Stimulated activated CD4-positive, alpha-beta T cell treated with anti-CD3 and anti-CD28 coated beads, Interleukin-2, amount 100 ng/mL, for 4 hours (primary cell): ENCODE results near the gene MRGPRD.

Source experiments
- DNase-seq: peaks from one replicate; pipeline ENCODE4 v3.0.0-alpha.2; 2020; ENCODE audit warnings: low read depth

Gene MRGPRD

GRCh38 chr11:68946416-68947090, 34.2 kb downstream of the MRGPRD start:
- no peak for DNase-seq

GRCh38 chr11:68942751-68943271, 38.0 kb downstream of the MRGPRD start:
- DNase-seq, result no peak

- DNase-seq, result no peak
These were observed 38.6 kb downstream of the MRGPRD start for GRCh38 chr11:68942095-68942620.

GRCh38 chr11:68941324-68942094, 39.3 kb downstream of the MRGPRD start:
- no peak for DNase-seq

- no peak for DNase-seq
These were observed 40.0 kb downstream of the MRGPRD start for GRCh38 chr11:68940651-68941323.

- DNase-seq, result no peak
These were observed 40.9 kb downstream of the MRGPRD start for GRCh38 chr11:68939583-68940555.

GRCh38 chr11:68938816-68939582, 41.8 kb downstream of the MRGPRD start:
- no peak for DNase-seq

- DNase-seq, result no peak
These were observed 42.7 kb downstream of the MRGPRD start for GRCh38 chr11:68938088-68938487.

GRCh38 chr11:68936676-68937620, 43.8 kb downstream of the MRGPRD start:
- no peak for DNase-seq

- no peak for DNase-seq
These were observed 44.5 kb downstream of the MRGPRD start for GRCh38 chr11:68936358-68936636.

- no peak for DNase-seq
These were observed 45.0 kb downstream of the MRGPRD start for GRCh38 chr11:68935516-68936357.

- no peak for DNase-seq
These were observed 45.7 kb downstream of the MRGPRD start for GRCh38 chr11:68935066-68935465.

GRCh38 chr11:68934666-68935065, 46.1 kb downstream of the MRGPRD start:
- DNase-seq, result no peak

GRCh38 chr11:68934321-68934645, 46.5 kb downstream of the MRGPRD start:
- DNase-seq, result no peak

- no peak for DNase-seq
These were observed 47.0 kb downstream of the MRGPRD start for GRCh38 chr11:68933605-68934320.

GRCh38 chr11:68932933-68933577, 47.7 kb downstream of the MRGPRD start:
- DNase-seq, result no peak

- DNase-seq, result no peak
These were observed 48.4 kb downstream of the MRGPRD start for GRCh38 chr11:68932358-68932757.

GRCh38 chr11:68931911-68932310, 48.9 kb downstream of the MRGPRD start:
- DNase-seq, result no peak
